Calu3 (cell line): ENCODE measurements around the gene PIEZO1. TPM values are rescaled to one million over a fixed set of nuclear protein-coding genes. Genes with fewer than 3 reads are reported as not detected.

Experiments
- BruUV-seq: library from RNA; stranded (reverse); fragments of 400-500 nt; replicated peaks from 2 replicates; lab custom pipeline; 2021; lab: Mats Ljungman, UMichigan
- CTCF ChIA-PET: fragments of 300-600 bp; sonication (Branson Sonifier 250); formaldehyde crosslinking; loops from one replicate; lab custom pipeline; 2022; ENCODE audit warnings: antibody characterized with exemption; lab: Charles Lee
- DNase-seq: peaks from one replicate; pipeline ENCODE4 v3.0.0; 2022
- H3K27ac Mint-ChIP-seq: one replicate; pipeline ENCODE4 v1.8.0; 2022; ENCODE audit warnings: mixed read lengths; ENCODE audit not compliant: unreplicated experiment
- H3K27me3 Mint-ChIP-seq: one replicate; pipeline ENCODE4 v1.8.0; 2022; ENCODE audit warnings: mixed read lengths; ENCODE audit not compliant: unreplicated experiment
- H3K36me3 Mint-ChIP-seq: one replicate; pipeline ENCODE4 v1.8.0; 2022; ENCODE audit warnings: mild to moderate bottlenecking, moderate library complexity, mixed read lengths; ENCODE audit not compliant: insufficient read depth, unreplicated experiment
- H3K4me1 Mint-ChIP-seq: one replicate; pipeline ENCODE4 v1.8.0; 2022; ENCODE audit warnings: mild to moderate bottlenecking, low read depth, mixed read lengths; ENCODE audit not compliant: unreplicated experiment
- H3K4me3 Mint-ChIP-seq: one replicate; pipeline ENCODE4 v1.8.0; 2022; ENCODE audit warnings: mild to moderate bottlenecking, low read depth, moderate library complexity, mixed read lengths; ENCODE audit not compliant: unreplicated experiment
- H3K9me3 Mint-ChIP-seq: one replicate; pipeline ENCODE4 v1.8.0; 2022; ENCODE audit warnings: low read depth, mixed read lengths; ENCODE audit not compliant: unreplicated experiment
- CTCF ChIP-seq: fragments of 200-600 bp; IDR thresholded peaks from one replicate; pipeline ENCODE4 v1.8.0; 2022; ENCODE audit warnings: antibody characterized with exemption; ENCODE audit not compliant: unreplicated experiment
- intact Hi-C: fragments of 100-400 bp; cut with micrococcal nuclease; formaldehyde crosslinking; loops from one replicate; pipeline ENCODE4 v1.10.0; 2022; ENCODE audit not compliant: unreplicated experiment
- total RNA-seq: library from RNA; stranded (reverse); gene quantifications from 2 replicates; pipeline ENCODE4 v1.2.3, GENCODE V29; 2022

The PIEZO1 gene
- total RNA-seq, 1 experiment from 2014 or later: 199 TPM

- Mint-ChIP-seq H3K27ac (no peak overlapping the region), H3K4me3 (no peak overlapping the region), H3K36me3 (peaks cover 33% of the 10 kb centered on the region), H3K4me1 (no peaks in the 10 kb centered on the region), H3K9me3 (no peaks in the 10 kb centered on the region), H3K27me3 (no peaks in the 10 kb centered on the region)
- TF ChIP-seq CTCF: no peak
- BruUV-seq: no TSS peak
- CTCF ChIA-PET: no interaction called here
- intact Hi-C loops: no loop called here
- DNase-seq: no peak
These were observed 83.2 kb downstream of the PIEZO1 start for GRCh38 chr16:88701581-88702370.

- BruUV-seq: no TSS peak
- TF ChIP-seq CTCF: no peak
- intact Hi-C loops: no loop called here
- H3K36me3 Mint-ChIP-seq: peaks cover 24% of the 10 kb centered on the region
- H3K27me3 Mint-ChIP-seq: no peaks in the 10 kb centered on the region
- H3K9me3 Mint-ChIP-seq: no peaks in the 10 kb centered on the region
- no peak overlapping the region for H3K27ac Mint-ChIP-seq
- DNase-seq: no peak
- CTCF ChIA-PET: no interaction called here
- H3K4me3 Mint-ChIP-seq: no peak overlapping the region
- no peaks in the 10 kb centered on the region for H3K4me1 Mint-ChIP-seq
These were observed 84.2 kb downstream of the PIEZO1 start for GRCh38 chr16:88700636-88701482.

- Mint-ChIP-seq H3K27me3 (no peaks in the 10 kb centered on the region), H3K4me1 (no peaks in the 10 kb centered on the region), H3K4me3 (no peak overlapping the region), H3K27ac (no peak overlapping the region), H3K9me3 (no peaks in the 10 kb centered on the region), H3K36me3 (peaks cover 22% of the 10 kb centered on the region)
- no peak for DNase-seq
- CTCF ChIA-PET: no interaction called here
- intact Hi-C loops: no loop called here
- no TSS peak for BruUV-seq
- TF ChIP-seq CTCF: no peak
These were observed 84.7 kb downstream of the PIEZO1 start for GRCh38 chr16:88700322-88700635.

GRCh38 chr16:88699180-88699579 is 85.8 kb downstream of the PIEZO1 start:
- intact Hi-C loops: no loop called here
- no peak overlapping the region for H3K27ac Mint-ChIP-seq
- TF ChIP-seq CTCF: no peak
- H3K27me3 Mint-ChIP-seq: no peaks in the 10 kb centered on the region
- no peak for DNase-seq
- peaks cover 22% of the 10 kb centered on the region for H3K36me3 Mint-ChIP-seq
- no peaks in the 10 kb centered on the region for H3K4me1 Mint-ChIP-seq
- CTCF ChIA-PET: no interaction called here
- BruUV-seq: no TSS peak
- H3K9me3 Mint-ChIP-seq: no peaks in the 10 kb centered on the region
- H3K4me3 Mint-ChIP-seq: no peak overlapping the region
